IgD-negative memory B cell (primary cell): Measurements from ENCODE around the gene AMPH. TPM values are rescaled to one million over a fixed set of nuclear protein-coding genes. Genes with fewer than 3 reads are reported as not detected.
A peak's percentile ranks its signal among the peaks of the same experiment; 100 is the strongest.

Experiments
- H3K27ac Mint-ChIP-seq, 3 donors: one replicate each; pipeline ENCODE4 v1.8.0; 2020 to 2022; ENCODE audit warnings: mild to moderate bottlenecking in 3 of 3, mixed read lengths in 3 of 3, moderate library complexity in 1 of 3
- H3K27me3 Mint-ChIP-seq: one replicate; pipeline ENCODE4 v1.8.0; 2021; ENCODE audit warnings: mixed read lengths
- H3K36me3 Mint-ChIP-seq: one replicate; pipeline ENCODE4 v1.8.0; 2020; ENCODE audit warnings: mild to moderate bottlenecking, mixed read lengths
- H3K4me1 Mint-ChIP-seq, 3 donors: one replicate each; pipeline ENCODE4 v1.8.0; 2020 to 2022; ENCODE audit warnings: mixed read lengths in 3 of 3, mild to moderate bottlenecking in 1 of 3
- H3K4me3 Mint-ChIP-seq, 4 donors: one replicate each; pipeline ENCODE4 v1.8.0; 2020 to 2022; ENCODE audit warnings: mild to moderate bottlenecking in 4 of 4, mixed read lengths in 4 of 4, moderate library complexity in 3 of 4
- H3K9me3 Mint-ChIP-seq, 3 donors: one replicate each; pipeline ENCODE4 v1.8.0; 2020 to 2021; ENCODE audit warnings: mixed read lengths in 3 of 3, mild to moderate bottlenecking in 1 of 3
- polyA plus RNA-seq: library from polyadenylated mRNA; unstranded; fragments of 300-500 nt; fragmentation: Illumina TruSeq; gene quantifications from one replicate; pipeline ENCODE4 v1.2.3, GENCODE V29; 2021

The AMPH gene
- polyA plus RNA-seq, 1 donor from 2014 or later, result not detected

GRCh38 chr7:38481401-38481800 lies 149.8 kb downstream of the AMPH start:
- peaks cover 3 to 12% (median 11%) of the 10 kb centered on the region in 3 donors for H3K9me3 Mint-ChIP-seq
- peaks cover 7% of the 10 kb centered on the region for H3K36me3 Mint-ChIP-seq
- no peaks in the 10 kb centered on the region for H3K4me1 Mint-ChIP-seq

GRCh38 chr7:38478404-38478803 lies 152.8 kb downstream of the AMPH start:
- Mint-ChIP-seq H3K4me1 (peaks cover 0 to 4% (median 0%) of the 10 kb centered on the region in 3 donors), H3K27ac (no peak overlapping the region)

More at GRCh38 chr7:38481401-38481800, 149.8 kb downstream of the AMPH start:
- peaks cover 10% of the 10 kb centered on the region for H3K27me3 Mint-ChIP-seq
- H3K4me3 Mint-ChIP-seq, result no peak overlapping the region
- no peak overlapping the region for H3K27ac Mint-ChIP-seq

GRCh38 chr7:38477333-38477732 lies 153.8 kb downstream of the AMPH start:
- peaks cover 5% of the 10 kb centered on the region for H3K27me3 Mint-ChIP-seq

More at GRCh38 chr7:38478404-38478803, 152.8 kb downstream of the AMPH start:
- H3K36me3 Mint-ChIP-seq, result peaks cover 7% of the 10 kb centered on the region
- H3K9me3 Mint-ChIP-seq, result peaks cover 3 to 6% (median 4%) of the 10 kb centered on the region in 3 donors
- H3K4me3 Mint-ChIP-seq, result no peak overlapping the region
- peaks cover 5% of the 10 kb centered on the region for H3K27me3 Mint-ChIP-seq

GRCh38 chr7:38476764-38477163 lies 154.4 kb downstream of the AMPH start:
- Mint-ChIP-seq H3K9me3 (peaks cover 3 to 4% (median 3%) of the 10 kb centered on the region in 3 donors), H3K4me3 (no peak overlapping the region), H3K27me3 (peaks cover 5% of the 10 kb centered on the region), H3K27ac (no peak overlapping the region), H3K4me1 (peaks cover 0 to 4% (median 0%) of the 10 kb centered on the region in 3 donors), H3K36me3 (peaks cover 7% of the 10 kb centered on the region)

More at GRCh38 chr7:38477333-38477732, 153.8 kb downstream of the AMPH start:
- Mint-ChIP-seq H3K36me3 (peaks cover 7% of the 10 kb centered on the region), H3K4me3 (no peak overlapping the region), H3K27ac (no peak overlapping the region), H3K4me1 (peaks cover 0 to 4% (median 0%) of the 10 kb centered on the region in 3 donors), H3K9me3 (peaks cover 3 to 4% (median 3%) of the 10 kb centered on the region in 3 donors)

GRCh38 chr7:38465956-38466355 lies 165.2 kb downstream of the AMPH start:
- Mint-ChIP-seq H3K36me3 (no peaks in the 10 kb centered on the region), H3K9me3 (no peaks in the 10 kb centered on the region), H3K4me3 (peak overlapping the region in 1 of 4 donors; percentile 1), H3K4me1 (peaks cover 0 to 19% (median 7%) of the 10 kb centered on the region in 3 donors), H3K27me3 (no peaks in the 10 kb centered on the region), H3K27ac (no peak overlapping the region)

- peaks cover 0 to 19% (median 7%) of the 10 kb centered on the region in 3 donors for H3K4me1 Mint-ChIP-seq
- peak overlapping the region in 3 of 4 donors; percentile 64 to 78 (median 75) for H3K4me3 Mint-ChIP-seq
- H3K27me3 Mint-ChIP-seq, result no peaks in the 10 kb centered on the region
- peaks cover 4% of the 10 kb centered on the region for H3K36me3 Mint-ChIP-seq
- peaks cover 0 to 4% (median 0%) of the 10 kb centered on the region in 3 donors for H3K9me3 Mint-ChIP-seq
- H3K27ac Mint-ChIP-seq, result peak overlapping the region in 1 of 3 donors; percentile 72
Observed at GRCh38 chr7:38463277-38464225, 167.6 kb downstream of the AMPH start.

GRCh38 chr7:38462819-38463218 lies 168.4 kb downstream of the AMPH start:
- H3K4me1 Mint-ChIP-seq, result peaks cover 0 to 19% (median 7%) of the 10 kb centered on the region in 3 donors
- H3K9me3 Mint-ChIP-seq, result peaks cover 0 to 12% (median 0%) of the 10 kb centered on the region in 3 donors
- H3K27ac Mint-ChIP-seq, result peak overlapping the region in 1 of 3 donors; percentile 20
- H3K4me3 Mint-ChIP-seq, result no peak overlapping the region
- peaks cover 4% of the 10 kb centered on the region for H3K36me3 Mint-ChIP-seq
- H3K27me3 Mint-ChIP-seq, result no peaks in the 10 kb centered on the region

GRCh38 chr7:38461887-38462286 lies 169.3 kb downstream of the AMPH start:
- H3K9me3 Mint-ChIP-seq, result peaks cover under 1 to 18% (median 1%) of the 10 kb centered on the region in 3 donors
- H3K27ac Mint-ChIP-seq, result no peak overlapping the region
- peaks cover 4% of the 10 kb centered on the region for H3K36me3 Mint-ChIP-seq
- peaks cover 0 to 19% (median 7%) of the 10 kb centered on the region in 3 donors for H3K4me1 Mint-ChIP-seq
- H3K4me3 Mint-ChIP-seq, result no peak overlapping the region
- H3K27me3 Mint-ChIP-seq, result no peaks in the 10 kb centered on the region

- H3K9me3 Mint-ChIP-seq, result peaks cover 2 to 19% (median 5%) of the 10 kb centered on the region in 3 donors
- H3K4me1 Mint-ChIP-seq, result no peaks in the 10 kb centered on the region
- H3K4me3 Mint-ChIP-seq, result no peak overlapping the region
- peaks cover 12% of the 10 kb centered on the region for H3K27me3 Mint-ChIP-seq
- no peak overlapping the region for H3K27ac Mint-ChIP-seq
- H3K36me3 Mint-ChIP-seq, result peaks cover 4% of the 10 kb centered on the region
Observed at GRCh38 chr7:38453826-38454225, 177.3 kb downstream of the AMPH start.

- peaks cover 12% of the 10 kb centered on the region for H3K27me3 Mint-ChIP-seq
- no peak overlapping the region for H3K4me3 Mint-ChIP-seq
- H3K9me3 Mint-ChIP-seq, result peaks cover 2 to 12% (median 5%) of the 10 kb centered on the region in 3 donors
- peaks cover 2% of the 10 kb centered on the region for H3K36me3 Mint-ChIP-seq
- H3K4me1 Mint-ChIP-seq, result no peaks in the 10 kb centered on the region
- no peak overlapping the region for H3K27ac Mint-ChIP-seq
Observed at GRCh38 chr7:38453168-38453567, 178.0 kb downstream of the AMPH start.

- H3K4me3 Mint-ChIP-seq, result no peak overlapping the region
- H3K27me3 Mint-ChIP-seq, result peaks cover 12% of the 10 kb centered on the region
- peaks cover 2% of the 10 kb centered on the region for H3K36me3 Mint-ChIP-seq
- H3K4me1 Mint-ChIP-seq, result no peaks in the 10 kb centered on the region
- peaks cover 2 to 8% (median 5%) of the 10 kb centered on the region in 3 donors for H3K9me3 Mint-ChIP-seq
- H3K27ac Mint-ChIP-seq, result no peak overlapping the region
Observed at GRCh38 chr7:38452681-38453108, 178.5 kb downstream of the AMPH start.

- Mint-ChIP-seq H3K36me3 (peaks cover 2% of the 10 kb centered on the region), H3K27ac (no peak overlapping the region), H3K4me3 (no peak overlapping the region), H3K27me3 (peaks cover 12% of the 10 kb centered on the region), H3K4me1 (no peaks in the 10 kb centered on the region), H3K9me3 (peaks cover 1 to 3% (median 2%) of the 10 kb centered on the region in 3 donors)
Observed at GRCh38 chr7:38451840-38452239, 179.3 kb downstream of the AMPH start.

GRCh38 chr7:38448584-38449234 lies 182.5 kb downstream of the AMPH start:
- no peaks in the 10 kb centered on the region for H3K36me3 Mint-ChIP-seq
- H3K4me3 Mint-ChIP-seq, result no peak overlapping the region
- H3K9me3 Mint-ChIP-seq, result no peaks in the 10 kb centered on the region
- H3K4me1 Mint-ChIP-seq, result no peaks in the 10 kb centered on the region
- H3K27ac Mint-ChIP-seq, result no peak overlapping the region
- peaks cover 5% of the 10 kb centered on the region for H3K27me3 Mint-ChIP-seq

GRCh38 chr7:38448054-38448453 lies 183.1 kb downstream of the AMPH start:
- H3K9me3 Mint-ChIP-seq, result no peaks in the 10 kb centered on the region
- no peaks in the 10 kb centered on the region for H3K4me1 Mint-ChIP-seq
- no peaks in the 10 kb centered on the region for H3K36me3 Mint-ChIP-seq
- no peak overlapping the region for H3K4me3 Mint-ChIP-seq
- H3K27me3 Mint-ChIP-seq, result peaks cover 4% of the 10 kb centered on the region
- H3K27ac Mint-ChIP-seq, result no peak overlapping the region

- Mint-ChIP-seq H3K27me3 (peaks cover 3% of the 10 kb centered on the region), H3K4me3 (no peak overlapping the region), H3K36me3 (no peaks in the 10 kb centered on the region), H3K4me1 (peaks cover 0 to 4% (median 1%) of the 10 kb centered on the region in 3 donors), H3K27ac (no peak overlapping the region), H3K9me3 (peaks cover 0 to 2% (median 0%) of the 10 kb centered on the region in 3 donors)
Observed at GRCh38 chr7:38438970-38439369, 192.2 kb downstream of the AMPH start.
